Endothelial cell of umbilical vein (primary cell): Measurements from ENCODE around the gene AUTS2. TPM values are rescaled to one million over a fixed set of nuclear protein-coding genes. Genes with fewer than 3 reads are reported as not detected.

Experiments
- BruUV-seq: library from RNA; stranded (reverse); fragments of 400-500 nt; replicated peaks from 2 replicates; lab custom pipeline; 2021; lab: Mats Ljungman, UMichigan
- CTCF ChIA-PET: fragments of 300-600, 350-600 bp; sonication (Branson Sonifier 250); formaldehyde crosslinking; loops from one replicate; lab custom pipeline; 2021; ENCODE audit warnings: antibody characterized with exemption, inconsistent platforms; lab: Charles Lee
- POLR2A ChIA-PET: fragments of 300-600, 350-600 bp; sonication (Branson Sonifier 250); formaldehyde crosslinking; loops from one replicate; lab custom pipeline; 2021; ENCODE audit warnings: antibody characterized with exemption, inconsistent platforms; lab: Charles Lee
- DNase-seq: peaks from one replicate; pipeline ENCODE4 v3.0.0-alpha.2; 2011; ENCODE audit warnings: low read depth, low spot score
- FAIRE-seq: peaks from 2 replicates; lab custom pipeline; 2011; peaks lifted over from hg19 to GRCh38; lab: Jason Lieb, UNC
- H2AFZ ChIP-seq: 2 replicates; pipeline ENCODE4 v1.6.0; 2012; ENCODE audit warnings: low read depth, low read length, control low read depth, inconsistent platforms
- H3K27ac ChIP-seq: 2 replicates; pipeline ENCODE4 v1.5.1; 2011; ENCODE audit warnings: low read depth, mild to moderate bottlenecking, control low read depth, low read length, moderate library complexity; ENCODE audit not compliant: insufficient read depth
- H3K27me3 ChIP-seq, 2 experiments: 2 replicates each; pipeline versions ENCODE4 v1.6.0 to v1.6.1; 2011; ENCODE audit warnings: low read length in 2 of 2, mixed read lengths in 1 of 2; ENCODE audit not compliant: control insufficient read depth in 2 of 2, insufficient read depth in 2 of 2
- H3K36me3 ChIP-seq, 2 experiments: 2 replicates in 1 of 2; 3 replicates in 1 of 2; pipeline ENCODE4 v1.5.1; 2011; ENCODE audit warnings: low read length in 2 of 2, mild to moderate bottlenecking in 1 of 2, moderate library complexity in 1 of 2; ENCODE audit not compliant: control insufficient read depth in 2 of 2, insufficient read depth in 2 of 2; ENCODE audit errors: extremely low read depth in 1 of 2
- H3K4me1 ChIP-seq: 3 replicates; pipeline ENCODE4 v1.5.1; 2011; ENCODE audit warnings: mild to moderate bottlenecking, low read length; ENCODE audit not compliant: control insufficient read depth, insufficient read depth; ENCODE audit errors: extremely low read depth
- H3K4me2 ChIP-seq: 2 replicates; pipeline ENCODE4 v1.6.1; 2011; ENCODE audit warnings: low read length, control low read depth, mixed read lengths; ENCODE audit not compliant: insufficient read depth
- H3K4me3 ChIP-seq, 3 experiments: fragments of 200-600 bp in 1 of 3; sonication (generic), shearing (Covaris generic) in 1 of 3; replicated peaks in 1 of 3; 2 replicates each; pipeline ENCODE4 v1.5.1; 2011 to 2016; ENCODE audit warnings: control low read depth in 3 of 3, low read length in 3 of 3, mild to moderate bottlenecking in 2 of 3, inconsistent platforms in 1 of 3, low read depth in 1 of 3, moderate library complexity in 1 of 3; ENCODE audit not compliant: insufficient read depth in 1 of 3
- H3K79me2 ChIP-seq: 2 replicates; pipeline ENCODE4 v1.6.0; 2012; ENCODE audit warnings: low read length, inconsistent platforms; ENCODE audit not compliant: control insufficient read depth, insufficient read depth
- H3K9ac ChIP-seq: replicated peaks from 2 replicates; pipeline ENCODE3; 2011; ENCODE audit warnings: low read length, control low read depth; ENCODE audit not compliant: insufficient read depth; ENCODE audit errors: extremely low read depth
- H3K9me1 ChIP-seq: replicated peaks from 3 replicates; pipeline ENCODE4 v1.6.0; 2011; ENCODE audit warnings: mild to moderate bottlenecking, low read length; ENCODE audit not compliant: control insufficient read depth, insufficient read depth; ENCODE audit errors: extremely low read depth
- H3K9me3 ChIP-seq: replicated peaks from 2 replicates; pipeline ENCODE4 v1.5.1; 2012; ENCODE audit warnings: low read length, inconsistent platforms; ENCODE audit not compliant: control insufficient read depth, insufficient read depth
- H4K20me1 ChIP-seq: replicated peaks from 2 replicates; pipeline ENCODE3; 2011; ENCODE audit warnings: mild to moderate bottlenecking, low read length; ENCODE audit not compliant: control insufficient read depth, insufficient read depth; ENCODE audit errors: extremely low read depth
- EZH2 ChIP-seq: IDR thresholded peaks from 2 replicates; pipeline ENCODE4 v1.6.1; 2012; ENCODE audit warnings: borderline replicate concordance, low read depth, mild to moderate bottlenecking, moderate library complexity, low read length, inconsistent platforms; ENCODE audit not compliant: severe bottlenecking
- FOS ChIP-seq: IDR thresholded peaks from 2 replicates; pipeline ENCODE4 v1.6.1; 2011; ENCODE audit warnings: mild to moderate bottlenecking, low read length, moderate library complexity, borderline replicate concordance; ENCODE audit not compliant: insufficient read depth
- GATA2 ChIP-seq: IDR thresholded peaks from 2 replicates; pipeline ENCODE4 v1.7.0; 2011; ENCODE audit warnings: low read depth, mild to moderate bottlenecking, moderate library complexity, mixed read lengths, low read length; ENCODE audit not compliant: insufficient read length, insufficient read depth
- JUN ChIP-seq: IDR thresholded peaks from 2 replicates; pipeline ENCODE4 v1.6.1; 2011; ENCODE audit warnings: borderline replicate concordance, low read depth; ENCODE audit not compliant: insufficient read length, insufficient read depth
- MAX ChIP-seq: IDR thresholded peaks from 2 replicates; pipeline ENCODE4 v1.6.1; 2011; ENCODE audit not compliant: insufficient read depth, insufficient read length
- MYC ChIP-seq: IDR thresholded peaks from one replicate; pipeline ENCODE4 v1.6.1; 2011; ENCODE audit warnings: mild to moderate bottlenecking, low read depth, low read length
- POLR2A ChIP-seq: IDR thresholded peaks from 2 replicates; pipeline ENCODE4 v1.6.1; 2012; ENCODE audit warnings: low read depth, mild to moderate bottlenecking, control low read depth, low read length
- POLR2AphosphoS5 ChIP-seq: IDR thresholded peaks from 2 replicates; pipeline ENCODE4 v1.6.1; 2012; ENCODE audit warnings: low read depth, mild to moderate bottlenecking, control low read depth, low read length, moderate library complexity; ENCODE audit not compliant: insufficient read depth
- dilution Hi-C: fragments of 300-500 bp; cut with MboI; formaldehyde crosslinking; loops from one replicate; pipeline ENCODE4 v1.15.0; 2019; ENCODE audit warnings: low sequenced_read_pairs; ENCODE audit not compliant: extremely low pct_ligation_motif_present
- intact Hi-C: fragments of 100-400 bp; cut with micrococcal nuclease; formaldehyde crosslinking; loops from one replicate; pipeline ENCODE4 v1.10.0; 2022
- polyA plus RNA-seq, 4 experiments: library from polyadenylated mRNA; depleted of rRNA in 3 of 4; stranded (reverse) in 3 of 4; unstranded in 1 of 4; fragments of >200 nt; gene quantifications; 2 replicates each; pipeline versions ENCODE4 v1.2.1 to v1.2.3, GENCODE V29; 2011 to 2012; ENCODE audit warnings: missing spikeins in 1 of 4
- total RNA-seq: library from RNA; stranded (reverse); gene quantifications from 2 replicates; pipeline ENCODE4 v1.2.3, GENCODE V29; 2021
- TF ChIP-seq, protein P1 (sequence below), 2 donors: IDR thresholded peaks; 1 replicate in 1 of 2; 2 replicates in 1 of 2; pipeline ENCODE4 v1.5.1; 2011; ENCODE audit warnings: low read length in 2 of 2, mild to moderate bottlenecking in 2 of 2, moderate library complexity in 2 of 2, control low read depth in 1 of 2, inconsistent platforms in 1 of 2, low read depth in 1 of 2; ENCODE audit not compliant: insufficient read depth in 1 of 2; ENCODE audit errors: extremely low read depth in 1 of 2

Gene AUTS2
- total and polyA plus RNA-seq, 2 donors (not counting 3 experiments of a cell fraction or from before 2014, with no cell fraction given), result 0.59 to 8.0 TPM

DNA sequence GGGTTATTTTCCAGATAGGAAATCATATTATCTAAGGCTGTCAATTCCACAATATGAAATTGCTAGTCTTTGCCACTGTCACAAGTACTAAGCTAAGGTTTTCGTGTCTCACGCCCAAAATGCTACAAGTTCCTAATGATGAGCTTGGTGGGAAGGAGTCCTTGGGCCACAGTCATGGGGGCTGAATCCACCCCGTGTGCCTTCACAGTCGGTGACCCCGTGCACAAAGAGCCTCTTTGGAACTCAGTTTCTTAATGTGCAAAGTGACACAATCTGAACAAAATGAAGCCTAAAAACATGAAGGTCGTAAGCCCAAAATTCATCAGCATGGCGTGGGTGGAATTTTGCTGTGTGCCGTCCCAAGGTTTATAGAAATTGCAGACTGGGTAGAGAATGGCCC lies 1196.7 kb downstream of the AUTS2 start:
- H3K27me3 ChIP-seq, result no peaks in the 10 kb centered on the region
- FAIRE-seq, result no peak
- CTCF ChIA-PET, result no interaction called here

More for the DNA sequence above, 1196.7 kb downstream of the AUTS2 start:
- Histone ChIP-seq H2AFZ (no peak overlapping the region), H3K9me3 (no peaks in the 10 kb centered on the region), H3K9ac (no peak overlapping the region), H3K9me1 (no peaks in the 10 kb centered on the region), H3K27ac (no peak overlapping the region), H3K79me2 (no peaks in the 10 kb centered on the region), H4K20me1 (no peaks in the 10 kb centered on the region), H3K4me1 (no peaks in the 10 kb centered on the region), H3K4me2 (no peak overlapping the region), H3K36me3 (no peaks in the 10 kb centered on the region), H3K4me3 (no peak overlapping the region)
- BruUV-seq, result no TSS peak
- dilution Hi-C loops, result no loop called here
- POLR2A ChIA-PET, result no interaction called here
- no peak for TF ChIP-seq EZH2
- no peak for TF ChIP-seq FOS
- no peak for TF ChIP-seq POLR2A
- no peak for TF ChIP-seq GATA2
- TF ChIP-seq JUN, result no peak
- TF ChIP-seq, protein P1, sequence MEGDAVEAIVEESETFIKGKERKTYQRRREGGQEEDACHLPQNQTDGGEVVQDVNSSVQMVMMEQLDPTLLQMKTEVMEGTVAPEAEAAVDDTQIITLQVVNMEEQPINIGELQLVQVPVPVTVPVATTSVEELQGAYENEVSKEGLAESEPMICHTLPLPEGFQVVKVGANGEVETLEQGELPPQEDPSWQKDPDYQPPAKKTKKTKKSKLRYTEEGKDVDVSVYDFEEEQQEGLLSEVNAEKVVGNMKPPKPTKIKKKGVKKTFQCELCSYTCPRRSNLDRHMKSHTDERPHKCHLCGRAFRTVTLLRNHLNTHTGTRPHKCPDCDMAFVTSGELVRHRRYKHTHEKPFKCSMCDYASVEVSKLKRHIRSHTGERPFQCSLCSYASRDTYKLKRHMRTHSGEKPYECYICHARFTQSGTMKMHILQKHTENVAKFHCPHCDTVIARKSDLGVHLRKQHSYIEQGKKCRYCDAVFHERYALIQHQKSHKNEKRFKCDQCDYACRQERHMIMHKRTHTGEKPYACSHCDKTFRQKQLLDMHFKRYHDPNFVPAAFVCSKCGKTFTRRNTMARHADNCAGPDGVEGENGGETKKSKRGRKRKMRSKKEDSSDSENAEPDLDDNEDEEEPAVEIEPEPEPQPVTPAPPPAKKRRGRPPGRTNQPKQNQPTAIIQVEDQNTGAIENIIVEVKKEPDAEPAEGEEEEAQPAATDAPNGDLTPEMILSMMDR (IDR thresholded peaks at IDR 0.05; ENCODE audit: extremely low read depth in 1 of 2, insufficient read depth in 1 of 2, low read depth in 1 of 2, low read length in 2 of 2), result no peak
- no peak for TF ChIP-seq POLR2AphosphoS5
- TF ChIP-seq MYC, result no peak
- no peak for TF ChIP-seq MAX
- intact Hi-C loops, result no loop called here
- DNase-seq, result no peak
